Peyer's patch (tissue), 4 donors: ENCODE measurements around the gene CS.

Experiments used
- POLR2A ChIP-seq, 2 donors: fragments of 450-650 bp; IDR thresholded peaks; one replicate each; pipeline ENCODE4 v1.5.1; 2017; ENCODE audit warnings: antibody characterized with exemption in 2 of 2, mild to moderate bottlenecking in 2 of 2, moderate library complexity in 2 of 2
- TF ChIP-seq, protein P1 (sequence below), 6 experiments: fragments of 450-650 bp in 4 of 6; fragments of 200-600 bp in 2 of 6; sonication (generic) in 1 of 6; IDR thresholded peaks; one replicate each; pipeline ENCODE4 v1.5.1; 2017 to 2019; ENCODE audit warnings: antibody characterized with exemption in 6 of 6, mild to moderate bottlenecking in 3 of 6, moderate library complexity in 1 of 6

DNA sequence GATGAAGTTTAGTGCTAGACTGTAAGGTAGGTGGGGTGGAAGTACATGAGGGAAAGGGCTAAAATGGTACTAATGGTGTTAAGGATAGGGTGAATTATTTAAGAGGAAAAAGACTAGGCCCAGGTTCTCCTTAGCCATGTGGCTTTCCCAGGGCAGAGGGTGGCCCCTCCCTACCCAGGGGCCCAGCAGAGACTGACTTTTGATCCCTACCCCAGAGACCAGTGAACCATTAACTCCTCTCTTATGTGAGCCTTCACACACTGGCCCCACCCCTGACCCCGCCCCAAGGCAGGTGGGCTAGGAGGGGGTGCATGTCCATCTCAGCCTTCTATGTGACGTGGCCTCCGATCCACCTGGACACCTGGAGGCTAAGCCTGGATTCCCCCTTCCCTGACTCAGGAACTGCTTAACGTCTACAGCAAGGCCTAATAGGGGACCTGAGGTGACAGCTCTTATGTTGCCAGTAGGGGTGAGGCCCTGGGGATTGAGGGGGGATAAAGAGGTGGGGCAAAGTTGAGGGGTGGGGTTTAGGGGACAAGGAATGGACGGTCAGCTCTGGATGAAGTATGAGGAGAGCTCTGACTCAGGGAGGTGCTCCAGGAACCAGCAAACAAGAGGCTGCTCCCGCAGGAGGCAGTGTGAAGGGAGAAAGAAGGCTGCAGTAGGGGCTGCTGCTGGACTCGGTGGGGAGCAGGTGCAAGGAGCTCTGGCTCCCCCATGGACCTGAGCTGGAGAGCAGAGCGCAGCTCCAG, 69.5 kb downstream of the CS start:
- TF ChIP-seq, protein P1, sequence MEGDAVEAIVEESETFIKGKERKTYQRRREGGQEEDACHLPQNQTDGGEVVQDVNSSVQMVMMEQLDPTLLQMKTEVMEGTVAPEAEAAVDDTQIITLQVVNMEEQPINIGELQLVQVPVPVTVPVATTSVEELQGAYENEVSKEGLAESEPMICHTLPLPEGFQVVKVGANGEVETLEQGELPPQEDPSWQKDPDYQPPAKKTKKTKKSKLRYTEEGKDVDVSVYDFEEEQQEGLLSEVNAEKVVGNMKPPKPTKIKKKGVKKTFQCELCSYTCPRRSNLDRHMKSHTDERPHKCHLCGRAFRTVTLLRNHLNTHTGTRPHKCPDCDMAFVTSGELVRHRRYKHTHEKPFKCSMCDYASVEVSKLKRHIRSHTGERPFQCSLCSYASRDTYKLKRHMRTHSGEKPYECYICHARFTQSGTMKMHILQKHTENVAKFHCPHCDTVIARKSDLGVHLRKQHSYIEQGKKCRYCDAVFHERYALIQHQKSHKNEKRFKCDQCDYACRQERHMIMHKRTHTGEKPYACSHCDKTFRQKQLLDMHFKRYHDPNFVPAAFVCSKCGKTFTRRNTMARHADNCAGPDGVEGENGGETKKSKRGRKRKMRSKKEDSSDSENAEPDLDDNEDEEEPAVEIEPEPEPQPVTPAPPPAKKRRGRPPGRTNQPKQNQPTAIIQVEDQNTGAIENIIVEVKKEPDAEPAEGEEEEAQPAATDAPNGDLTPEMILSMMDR (IDR thresholded peaks at IDR 0.05) = peak in 1 of 6 experiments; percentile 10
- peak; percentile 37 to 72 for TF ChIP-seq POLR2A (IDR thresholded peaks at IDR 0.05)
